ENCODE data around the gene HSD17B7. TPM values are rescaled to one million over a fixed set of nuclear protein-coding genes. Genes with fewer than 3 reads are reported as not detected.

The HSD17B7 gene
- total RNA-seq, 1 donor from 2014 or later: 4.9 TPM

GRCh38 chr1:162851341-162851740, 60.8 kb downstream of the HSD17B7 start:
- no peak overlapping the region for H3K27ac Mint-ChIP-seq (ENCODE audit: unreplicated experiment)
- H3K9me3 Mint-ChIP-seq (ENCODE audit: low read depth): no peaks in the 10 kb centered on the region
- H3K36me3 Mint-ChIP-seq (ENCODE audit: low read depth): no peaks in the 10 kb centered on the region
- H3K4me1 Mint-ChIP-seq (ENCODE audit: low read depth): peaks cover 37% of the 10 kb centered on the region
- TF ChIP-seq CTCF (IDR thresholded peaks at IDR 0.05): no peak
- no peak for DNase-seq (ENCODE audit: low spot score)
- no peaks in the 10 kb centered on the region for H3K27me3 Mint-ChIP-seq (ENCODE audit: low read depth)
- H3K4me3 Mint-ChIP-seq (ENCODE audit: unreplicated experiment): no peak overlapping the region

GRCh38 chr1:162854245-162854882, 63.9 kb downstream of the HSD17B7 start:
- Mint-ChIP-seq H3K4me3 (ENCODE audit: unreplicated experiment) (no peak overlapping the region), H3K36me3 (ENCODE audit: low read depth) (no peaks in the 10 kb centered on the region), H3K4me1 (ENCODE audit: low read depth) (peaks cover 54% of the 10 kb centered on the region)

GRCh38 chr1:162855461-162856150, 65.1 kb downstream of the HSD17B7 start:
- no peaks in the 10 kb centered on the region for H3K9me3 Mint-ChIP-seq (ENCODE audit: low read depth)
- DNase-seq (ENCODE audit: low spot score): no peak
- no peaks in the 10 kb centered on the region for H3K27me3 Mint-ChIP-seq (ENCODE audit: low read depth)
- H3K4me1 Mint-ChIP-seq (ENCODE audit: low read depth): peaks cover 66% of the 10 kb centered on the region
- peak; percentile 7 for TF ChIP-seq CTCF (IDR thresholded peaks at IDR 0.05)
- peak overlapping the region; percentile 91 for H3K27ac Mint-ChIP-seq (ENCODE audit: unreplicated experiment)
- no peaks in the 10 kb centered on the region for H3K36me3 Mint-ChIP-seq (ENCODE audit: low read depth)
- no peak overlapping the region for H3K4me3 Mint-ChIP-seq (ENCODE audit: unreplicated experiment)

More at GRCh38 chr1:162854245-162854882, 63.9 kb downstream of the HSD17B7 start:
- no peak for DNase-seq (ENCODE audit: low spot score)
- peak; percentile 96 for TF ChIP-seq CTCF (IDR thresholded peaks at IDR 0.05)
- H3K9me3 Mint-ChIP-seq (ENCODE audit: low read depth): no peaks in the 10 kb centered on the region
- H3K27me3 Mint-ChIP-seq (ENCODE audit: low read depth): no peaks in the 10 kb centered on the region
- H3K27ac Mint-ChIP-seq (ENCODE audit: unreplicated experiment): no peak overlapping the region

GRCh38 chr1:162856260-162856659, 65.8 kb downstream of the HSD17B7 start:
- no peak for DNase-seq (ENCODE audit: low spot score)
- TF ChIP-seq CTCF (IDR thresholded peaks at IDR 0.05): peak; percentile 4
- no peaks in the 10 kb centered on the region for H3K9me3 Mint-ChIP-seq (ENCODE audit: low read depth)
- H3K27me3 Mint-ChIP-seq (ENCODE audit: low read depth): no peaks in the 10 kb centered on the region
- H3K36me3 Mint-ChIP-seq (ENCODE audit: low read depth): no peaks in the 10 kb centered on the region
- peaks cover 73% of the 10 kb centered on the region for H3K4me1 Mint-ChIP-seq (ENCODE audit: low read depth)
- peak overlapping the region; percentile 91 for H3K27ac Mint-ChIP-seq (ENCODE audit: unreplicated experiment)
- H3K4me3 Mint-ChIP-seq (ENCODE audit: unreplicated experiment): no peak overlapping the region

- H3K4me3 Mint-ChIP-seq (ENCODE audit: unreplicated experiment): no peak overlapping the region
- H3K36me3 Mint-ChIP-seq (ENCODE audit: low read depth): no peaks in the 10 kb centered on the region
- no peak for TF ChIP-seq CTCF (IDR thresholded peaks at IDR 0.05)
- H3K27me3 Mint-ChIP-seq (ENCODE audit: low read depth): no peaks in the 10 kb centered on the region
- H3K4me1 Mint-ChIP-seq (ENCODE audit: low read depth): peaks cover 86% of the 10 kb centered on the region
- DNase-seq (ENCODE audit: low spot score): no peak
- H3K9me3 Mint-ChIP-seq (ENCODE audit: low read depth): no peaks in the 10 kb centered on the region
- H3K27ac Mint-ChIP-seq (ENCODE audit: unreplicated experiment): no peak overlapping the region
Observed at GRCh38 chr1:162857850-162858249, 67.3 kb downstream of the HSD17B7 start.
